Measurements from ENCODE around the gene HAGHL.

HAGHL gene

GRCh38 chr16:760545-761343 lies 33.8 kb downstream of the HAGHL start, which contains the start of gene MSLN:
TSS of gene MSLN (plus strand) at chr16:760734. CDS start at chr16:762681, 1,947 bp downstream.
- H3K9me3 ChIP-seq (ENCODE audit: low read length) = no peaks in the 10 kb centered on the region
- no peaks in the 10 kb centered on the region for H3K4me1 ChIP-seq (ENCODE audit: insufficient read depth, low read length)
- H3K4me3 ChIP-seq (ENCODE audit: low read depth in 1 of 2, low read length in 2 of 2) = no peak within 1 kb of the TSS
- peaks cover 0 to 13% of the 10 kb centered on the region in 2 donors for H3K27me3 ChIP-seq (ENCODE audit: control insufficient read depth in 1 of 2, insufficient read depth in 2 of 2, low read length in 2 of 2)
- no peak within 1 kb of the TSS for H3K9ac ChIP-seq (ENCODE audit: low read length)
- H3K27ac ChIP-seq (ENCODE audit: low read depth, low read length) = no peak within 1 kb of the TSS
- H3K36me3 ChIP-seq (ENCODE audit: insufficient read depth, low read length) = no peaks in the 10 kb centered on the region

DNA sequence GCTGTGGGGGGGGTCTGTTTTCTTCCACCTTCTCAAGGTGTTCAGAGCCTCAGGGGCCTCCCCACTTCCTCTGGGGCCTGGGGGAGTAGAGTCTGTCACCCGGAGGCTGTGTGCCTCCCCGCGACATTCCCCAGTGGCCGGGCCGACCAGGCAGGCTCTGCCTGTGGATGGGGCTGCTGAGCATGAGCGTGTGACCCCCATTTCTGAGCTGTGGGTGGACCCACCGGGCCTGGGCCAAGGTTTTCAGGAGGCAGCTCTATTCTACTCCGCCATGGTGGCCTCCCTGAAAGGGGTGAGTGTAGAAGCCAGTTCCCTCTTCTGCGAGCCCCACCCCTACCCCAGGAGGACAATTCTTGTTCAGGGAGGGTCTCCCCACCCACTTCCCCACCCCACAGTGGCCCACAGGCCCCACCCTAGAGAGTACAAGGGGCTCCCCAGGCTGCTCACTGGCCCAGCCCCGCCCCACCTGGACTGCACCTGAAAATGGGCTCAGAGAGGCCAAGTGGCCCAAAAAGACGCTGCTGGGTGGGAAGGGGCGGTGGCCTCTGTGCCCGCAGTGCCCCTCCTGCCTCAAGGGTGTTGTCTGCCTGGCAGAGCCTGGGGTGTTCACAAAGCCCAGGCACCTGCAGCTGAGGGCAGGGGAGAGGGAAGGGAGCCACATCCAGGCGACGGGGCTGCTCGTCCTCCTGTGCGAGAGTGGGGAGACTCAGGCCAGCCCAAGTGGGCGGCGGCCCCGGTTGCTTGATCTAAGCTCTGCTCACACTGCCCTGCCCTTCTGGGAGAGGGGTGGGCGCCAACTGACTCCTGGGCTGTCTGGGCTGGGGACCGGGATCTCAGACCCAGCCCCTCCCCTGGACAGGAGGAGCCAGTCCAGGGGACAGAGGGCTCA lies 35.0 kb downstream of the HAGHL start:
- Histone ChIP-seq H3K4me1 (ENCODE audit: insufficient read depth, low read length) (no peaks in the 10 kb centered on the region), H3K9ac (ENCODE audit: low read length) (no peak overlapping the region), H3K36me3 (ENCODE audit: insufficient read depth, low read length) (no peaks in the 10 kb centered on the region), H3K27ac (ENCODE audit: low read depth, low read length) (no peak overlapping the region), H3K27me3 (ENCODE audit: control insufficient read depth in 1 of 2, insufficient read depth in 2 of 2, low read length in 2 of 2) (peaks cover 0 to 13% of the 10 kb centered on the region in 2 donors), H3K9me3 (ENCODE audit: low read length) (no peaks in the 10 kb centered on the region), H3K4me3 (ENCODE audit: low read depth in 1 of 2, low read length in 2 of 2) (no peak overlapping the region)

- no peak overlapping the region for H3K9ac ChIP-seq (ENCODE audit: low read length)
- H3K27me3 ChIP-seq (ENCODE audit: control insufficient read depth in 1 of 2, insufficient read depth in 2 of 2, low read length in 2 of 2) = peaks cover 0 to 13% of the 10 kb centered on the region in 2 donors
Measured at GRCh38 chr16:762595-763268, 35.8 kb downstream of the HAGHL start.

DNA sequence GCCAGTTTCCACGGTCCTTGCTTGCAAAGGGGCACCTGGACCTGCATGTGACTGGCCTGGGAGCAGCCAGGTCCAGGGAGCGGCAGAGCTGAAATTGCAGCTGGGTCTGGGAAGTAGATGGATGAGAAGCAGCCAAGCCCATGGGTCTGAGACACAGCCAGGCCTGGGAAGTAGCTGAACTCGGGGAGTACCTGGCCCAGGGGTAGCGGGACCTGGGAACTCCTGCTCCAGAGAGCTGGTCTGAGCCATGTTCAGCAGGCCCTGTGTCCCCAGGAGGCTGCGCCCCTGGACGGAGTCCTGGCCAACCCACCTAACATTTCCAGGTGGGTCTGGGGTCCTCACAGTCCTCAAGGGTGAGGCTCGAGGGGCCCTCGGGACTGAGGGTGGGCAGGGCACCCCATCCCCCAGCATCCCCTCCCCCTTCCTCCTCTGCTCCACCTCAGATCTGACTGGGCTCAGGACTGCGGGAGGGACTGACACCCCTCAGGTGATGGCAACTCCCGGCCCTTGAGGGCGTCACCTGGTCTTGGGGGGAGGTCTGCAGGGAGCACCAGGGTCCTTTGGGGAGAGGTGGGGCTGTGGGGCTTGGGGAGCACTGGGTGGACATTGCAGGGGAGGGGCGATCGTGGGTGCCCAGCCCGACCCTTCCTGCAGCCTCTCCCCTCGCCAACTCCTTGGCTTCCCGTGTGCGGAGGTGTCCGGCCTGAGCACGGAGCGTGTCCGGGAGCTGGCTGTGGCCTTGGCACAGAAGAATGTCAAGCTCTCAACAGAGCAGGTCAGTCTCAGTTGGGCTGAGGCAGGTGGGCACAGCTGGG lies 36.7 kb downstream of the HAGHL start:
- no peaks in the 10 kb centered on the region for H3K4me1 ChIP-seq (ENCODE audit: insufficient read depth, low read length)
- no peak overlapping the region for H3K9ac ChIP-seq (ENCODE audit: low read length)
- H3K36me3 ChIP-seq (ENCODE audit: insufficient read depth, low read length) = no peaks in the 10 kb centered on the region
- H3K9me3 ChIP-seq (ENCODE audit: low read length) = no peaks in the 10 kb centered on the region
- no peak overlapping the region for H3K27ac ChIP-seq (ENCODE audit: low read depth, low read length)
- no peak overlapping the region for H3K4me3 ChIP-seq (ENCODE audit: low read depth in 1 of 2, low read length in 2 of 2)
- H3K27me3 ChIP-seq (ENCODE audit: control insufficient read depth in 1 of 2, insufficient read depth in 2 of 2, low read length in 2 of 2) = peaks cover 0 to 13% of the 10 kb centered on the region in 2 donors

More at GRCh38 chr16:762595-763268, 35.8 kb downstream of the HAGHL start:
- no peaks in the 10 kb centered on the region for H3K9me3 ChIP-seq (ENCODE audit: low read length)
- no peak overlapping the region for H3K4me3 ChIP-seq (ENCODE audit: low read depth in 1 of 2, low read length in 2 of 2)
- no peaks in the 10 kb centered on the region for H3K4me1 ChIP-seq (ENCODE audit: insufficient read depth, low read length)
- no peaks in the 10 kb centered on the region for H3K36me3 ChIP-seq (ENCODE audit: insufficient read depth, low read length)
- no peak overlapping the region for H3K27ac ChIP-seq (ENCODE audit: low read depth, low read length)

DNA sequence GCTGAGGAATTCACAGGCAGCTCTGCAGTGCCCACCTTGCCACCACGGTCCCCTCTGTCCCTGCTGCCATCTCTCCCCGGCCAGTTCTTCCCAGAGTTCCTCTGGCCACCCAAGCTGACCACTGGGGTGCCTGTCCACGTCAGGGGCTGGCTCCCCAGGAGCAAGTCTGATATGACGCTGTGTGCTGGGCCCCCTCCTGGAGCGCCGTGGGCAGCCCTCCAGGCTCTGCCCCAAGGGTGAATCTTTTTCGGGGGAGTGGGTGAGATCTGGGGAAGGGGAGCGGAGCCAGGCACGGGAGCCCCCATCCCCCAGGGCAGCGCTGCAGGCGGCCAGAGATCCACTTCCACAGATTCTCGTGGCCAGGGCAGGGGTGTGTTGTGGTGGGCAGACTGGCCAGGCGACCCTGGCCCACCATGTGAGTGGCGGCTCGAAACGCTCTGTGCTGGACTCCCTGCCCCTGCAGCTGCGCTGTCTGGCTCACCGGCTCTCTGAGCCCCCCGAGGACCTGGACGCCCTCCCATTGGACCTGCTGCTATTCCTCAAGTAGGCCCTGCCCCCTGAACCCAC lies 37.4 kb downstream of the HAGHL start:
- Histone ChIP-seq H3K27ac (ENCODE audit: low read depth, low read length) (no peak overlapping the region), H3K4me1 (ENCODE audit: insufficient read depth, low read length) (no peaks in the 10 kb centered on the region), H3K4me3 (ENCODE audit: low read depth in 1 of 2, low read length in 2 of 2) (no peak overlapping the region), H3K27me3 (ENCODE audit: control insufficient read depth in 1 of 2, insufficient read depth in 2 of 2, low read length in 2 of 2) (peaks cover 0 to 14% of the 10 kb centered on the region in 2 donors), H3K9ac (ENCODE audit: low read length) (no peak overlapping the region), H3K9me3 (ENCODE audit: low read length) (no peaks in the 10 kb centered on the region), H3K36me3 (ENCODE audit: insufficient read depth, low read length) (no peaks in the 10 kb centered on the region)

GRCh38 chr16:764848-765487 lies 38.1 kb downstream of the HAGHL start:
- Histone ChIP-seq H3K27ac (ENCODE audit: low read depth, low read length) (no peak overlapping the region), H3K27me3 (ENCODE audit: control insufficient read depth in 1 of 2, insufficient read depth in 2 of 2, low read length in 2 of 2) (peaks cover 0 to 21% of the 10 kb centered on the region in 2 donors), H3K4me3 (ENCODE audit: low read depth in 1 of 2, low read length in 2 of 2) (no peak overlapping the region), H3K4me1 (ENCODE audit: insufficient read depth, low read length) (no peaks in the 10 kb centered on the region), H3K9me3 (ENCODE audit: low read length) (no peaks in the 10 kb centered on the region), H3K36me3 (ENCODE audit: insufficient read depth, low read length) (no peaks in the 10 kb centered on the region), H3K9ac (ENCODE audit: low read length) (no peak overlapping the region)

DNA sequence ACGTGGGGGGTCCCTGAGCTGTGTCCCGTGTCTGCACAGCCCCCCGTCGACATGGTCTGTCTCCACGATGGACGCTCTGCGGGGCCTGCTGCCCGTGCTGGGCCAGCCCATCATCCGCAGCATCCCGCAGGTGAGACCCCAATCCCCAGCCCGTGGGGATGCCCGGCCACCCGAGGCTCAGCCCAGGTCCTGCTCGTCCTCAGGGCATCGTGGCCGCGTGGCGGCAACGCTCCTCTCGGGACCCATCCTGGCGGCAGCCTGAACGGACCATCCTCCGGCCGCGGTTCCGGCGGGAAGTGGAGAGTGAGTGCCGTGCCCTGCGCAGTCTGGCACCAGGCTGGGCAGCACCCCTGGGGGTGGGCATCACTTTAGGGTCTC lies 38.6 kb downstream of the HAGHL start:
- peaks cover 0 to 22% of the 10 kb centered on the region in 2 donors for H3K27me3 ChIP-seq (ENCODE audit: control insufficient read depth in 1 of 2, insufficient read depth in 2 of 2, low read length in 2 of 2)
- H3K4me1 ChIP-seq (ENCODE audit: insufficient read depth, low read length) = no peaks in the 10 kb centered on the region
- H3K9ac ChIP-seq (ENCODE audit: low read length) = no peak overlapping the region
- no peak overlapping the region for H3K27ac ChIP-seq (ENCODE audit: low read depth, low read length)
- H3K36me3 ChIP-seq (ENCODE audit: insufficient read depth, low read length) = no peaks in the 10 kb centered on the region
- H3K4me3 ChIP-seq (ENCODE audit: low read depth in 1 of 2, low read length in 2 of 2) = no peak overlapping the region
- H3K9me3 ChIP-seq (ENCODE audit: low read length) = no peaks in the 10 kb centered on the region

- no peak overlapping the region for H3K4me3 ChIP-seq (ENCODE audit: low read depth in 1 of 2, low read length in 2 of 2)
- H3K27ac ChIP-seq (ENCODE audit: low read depth, low read length) = no peak overlapping the region
- peaks cover 0 to 22% of the 10 kb centered on the region in 2 donors for H3K27me3 ChIP-seq (ENCODE audit: control insufficient read depth in 1 of 2, insufficient read depth in 2 of 2, low read length in 2 of 2)
- no peak overlapping the region for H3K9ac ChIP-seq (ENCODE audit: low read length)
- no peaks in the 10 kb centered on the region for H3K36me3 ChIP-seq (ENCODE audit: insufficient read depth, low read length)
- H3K4me1 ChIP-seq (ENCODE audit: insufficient read depth, low read length) = no peaks in the 10 kb centered on the region
- H3K9me3 ChIP-seq (ENCODE audit: low read length) = no peaks in the 10 kb centered on the region
Measured at GRCh38 chr16:766008-766819, 39.3 kb downstream of the HAGHL start.

GRCh38 chr16:766820-767640 lies 40.1 kb downstream of the HAGHL start:
- Histone ChIP-seq H3K4me3 (ENCODE audit: low read depth in 1 of 2, low read length in 2 of 2) (no peak overlapping the region), H3K27ac (ENCODE audit: low read depth, low read length) (no peak overlapping the region), H3K27me3 (ENCODE audit: control insufficient read depth in 1 of 2, insufficient read depth in 2 of 2, low read length in 2 of 2) (peaks cover 0 to 16% of the 10 kb centered on the region in 2 donors), H3K4me1 (ENCODE audit: insufficient read depth, low read length) (no peaks in the 10 kb centered on the region), H3K9ac (ENCODE audit: low read length) (no peak overlapping the region), H3K36me3 (ENCODE audit: insufficient read depth, low read length) (no peaks in the 10 kb centered on the region), H3K9me3 (ENCODE audit: low read length) (no peaks in the 10 kb centered on the region)

Data from muscle layer of colon (tissue), 2 donors.